Endothelial cell of umbilical vein (primary cell): ENCODE data around the gene NPHS1. TPM values are rescaled to one million over a fixed set of nuclear protein-coding genes. Genes with fewer than 3 reads are reported as not detected.

Source experiments
- BruUV-seq: library from RNA; stranded (reverse); fragments of 400-500 nt; replicated peaks from 2 replicates; lab custom pipeline; 2021; lab: Mats Ljungman, UMichigan
- CTCF ChIA-PET: fragments of 300-600, 350-600 bp; sonication (Branson Sonifier 250); formaldehyde crosslinking; loops from one replicate; lab custom pipeline; 2021; ENCODE audit warnings: antibody characterized with exemption, inconsistent platforms; lab: Charles Lee
- POLR2A ChIA-PET: fragments of 300-600, 350-600 bp; sonication (Branson Sonifier 250); formaldehyde crosslinking; loops from one replicate; lab custom pipeline; 2021; ENCODE audit warnings: antibody characterized with exemption, inconsistent platforms; lab: Charles Lee
- DNase-seq: peaks from one replicate; pipeline ENCODE4 v3.0.0-alpha.2; 2011; ENCODE audit warnings: low read depth, low spot score
- FAIRE-seq: peaks from 2 replicates; lab custom pipeline; 2011; peaks lifted over from hg19 to GRCh38; lab: Jason Lieb, UNC
- H2AFZ ChIP-seq: 2 replicates; pipeline ENCODE4 v1.6.0; 2012; ENCODE audit warnings: low read depth, low read length, control low read depth, inconsistent platforms
- H3K27ac ChIP-seq: 2 replicates; pipeline ENCODE4 v1.5.1; 2011; ENCODE audit warnings: low read depth, mild to moderate bottlenecking, control low read depth, low read length, moderate library complexity; ENCODE audit not compliant: insufficient read depth
- H3K27me3 ChIP-seq, 2 experiments: 2 replicates each; pipeline versions ENCODE4 v1.6.0 to v1.6.1; 2011; ENCODE audit warnings: low read length in 2 of 2, mixed read lengths in 1 of 2; ENCODE audit not compliant: control insufficient read depth in 2 of 2, insufficient read depth in 2 of 2
- H3K36me3 ChIP-seq, 2 experiments: 2 replicates in 1 of 2; 3 replicates in 1 of 2; pipeline ENCODE4 v1.5.1; 2011; ENCODE audit warnings: low read length in 2 of 2, mild to moderate bottlenecking in 1 of 2, moderate library complexity in 1 of 2; ENCODE audit not compliant: control insufficient read depth in 2 of 2, insufficient read depth in 2 of 2; ENCODE audit errors: extremely low read depth in 1 of 2
- H3K4me1 ChIP-seq: 3 replicates; pipeline ENCODE4 v1.5.1; 2011; ENCODE audit warnings: mild to moderate bottlenecking, low read length; ENCODE audit not compliant: control insufficient read depth, insufficient read depth; ENCODE audit errors: extremely low read depth
- H3K4me2 ChIP-seq: 2 replicates; pipeline ENCODE4 v1.6.1; 2011; ENCODE audit warnings: low read length, control low read depth, mixed read lengths; ENCODE audit not compliant: insufficient read depth
- H3K4me3 ChIP-seq, 3 experiments: fragments of 200-600 bp in 1 of 3; sonication (generic), shearing (Covaris generic) in 1 of 3; replicated peaks in 1 of 3; 2 replicates each; pipeline ENCODE4 v1.5.1; 2011 to 2016; ENCODE audit warnings: control low read depth in 3 of 3, low read length in 3 of 3, mild to moderate bottlenecking in 2 of 3, inconsistent platforms in 1 of 3, low read depth in 1 of 3, moderate library complexity in 1 of 3; ENCODE audit not compliant: insufficient read depth in 1 of 3
- H3K79me2 ChIP-seq: 2 replicates; pipeline ENCODE4 v1.6.0; 2012; ENCODE audit warnings: low read length, inconsistent platforms; ENCODE audit not compliant: control insufficient read depth, insufficient read depth
- H3K9ac ChIP-seq: replicated peaks from 2 replicates; pipeline ENCODE3; 2011; ENCODE audit warnings: low read length, control low read depth; ENCODE audit not compliant: insufficient read depth; ENCODE audit errors: extremely low read depth
- H3K9me1 ChIP-seq: replicated peaks from 3 replicates; pipeline ENCODE4 v1.6.0; 2011; ENCODE audit warnings: mild to moderate bottlenecking, low read length; ENCODE audit not compliant: control insufficient read depth, insufficient read depth; ENCODE audit errors: extremely low read depth
- H3K9me3 ChIP-seq: replicated peaks from 2 replicates; pipeline ENCODE4 v1.5.1; 2012; ENCODE audit warnings: low read length, inconsistent platforms; ENCODE audit not compliant: control insufficient read depth, insufficient read depth
- H4K20me1 ChIP-seq: replicated peaks from 2 replicates; pipeline ENCODE3; 2011; ENCODE audit warnings: mild to moderate bottlenecking, low read length; ENCODE audit not compliant: control insufficient read depth, insufficient read depth; ENCODE audit errors: extremely low read depth
- EZH2 ChIP-seq: IDR thresholded peaks from 2 replicates; pipeline ENCODE4 v1.6.1; 2012; ENCODE audit warnings: borderline replicate concordance, low read depth, mild to moderate bottlenecking, moderate library complexity, low read length, inconsistent platforms; ENCODE audit not compliant: severe bottlenecking
- FOS ChIP-seq: IDR thresholded peaks from 2 replicates; pipeline ENCODE4 v1.6.1; 2011; ENCODE audit warnings: mild to moderate bottlenecking, low read length, moderate library complexity, borderline replicate concordance; ENCODE audit not compliant: insufficient read depth
- GATA2 ChIP-seq: IDR thresholded peaks from 2 replicates; pipeline ENCODE4 v1.7.0; 2011; ENCODE audit warnings: low read depth, mild to moderate bottlenecking, moderate library complexity, mixed read lengths, low read length; ENCODE audit not compliant: insufficient read length, insufficient read depth
- JUN ChIP-seq: IDR thresholded peaks from 2 replicates; pipeline ENCODE4 v1.6.1; 2011; ENCODE audit warnings: borderline replicate concordance, low read depth; ENCODE audit not compliant: insufficient read length, insufficient read depth
- MYC ChIP-seq: IDR thresholded peaks from one replicate; pipeline ENCODE4 v1.6.1; 2011; ENCODE audit warnings: mild to moderate bottlenecking, low read depth, low read length
- POLR2A ChIP-seq: IDR thresholded peaks from 2 replicates; pipeline ENCODE4 v1.6.1; 2012; ENCODE audit warnings: low read depth, mild to moderate bottlenecking, control low read depth, low read length
- POLR2AphosphoS5 ChIP-seq: IDR thresholded peaks from 2 replicates; pipeline ENCODE4 v1.6.1; 2012; ENCODE audit warnings: low read depth, mild to moderate bottlenecking, control low read depth, low read length, moderate library complexity; ENCODE audit not compliant: insufficient read depth
- dilution Hi-C: fragments of 300-500 bp; cut with MboI; formaldehyde crosslinking; loops from one replicate; pipeline ENCODE4 v1.15.0; 2019; ENCODE audit warnings: low sequenced_read_pairs; ENCODE audit not compliant: extremely low pct_ligation_motif_present
- intact Hi-C: fragments of 100-400 bp; cut with micrococcal nuclease; formaldehyde crosslinking; loops from one replicate; pipeline ENCODE4 v1.10.0; 2022
- polyA plus RNA-seq, 4 experiments: library from polyadenylated mRNA; depleted of rRNA in 3 of 4; stranded (reverse) in 3 of 4; unstranded in 1 of 4; fragments of >200 nt; gene quantifications; 2 replicates each; pipeline versions ENCODE4 v1.2.1 to v1.2.3, GENCODE V29; 2011 to 2012; ENCODE audit warnings: missing spikeins in 1 of 4
- total RNA-seq: library from RNA; stranded (reverse); gene quantifications from 2 replicates; pipeline ENCODE4 v1.2.3, GENCODE V29; 2021
- TF ChIP-seq, protein P1 (sequence below): IDR thresholded peaks from 2 replicates; pipeline ENCODE4 v1.6.1; 2011; ENCODE audit not compliant: insufficient read depth, insufficient read length
- TF ChIP-seq, protein P2 (sequence below), 2 donors: IDR thresholded peaks; 1 replicate in 1 of 2; 2 replicates in 1 of 2; pipeline ENCODE4 v1.5.1; 2011; ENCODE audit warnings: low read length in 2 of 2, mild to moderate bottlenecking in 2 of 2, moderate library complexity in 2 of 2, control low read depth in 1 of 2, inconsistent platforms in 1 of 2, low read depth in 1 of 2; ENCODE audit not compliant: insufficient read depth in 1 of 2; ENCODE audit errors: extremely low read depth in 1 of 2

NPHS1 gene
- total and polyA plus RNA-seq, 2 donors (not counting 3 experiments of a cell fraction or from before 2014, with no cell fraction given) = not detected

DNA sequence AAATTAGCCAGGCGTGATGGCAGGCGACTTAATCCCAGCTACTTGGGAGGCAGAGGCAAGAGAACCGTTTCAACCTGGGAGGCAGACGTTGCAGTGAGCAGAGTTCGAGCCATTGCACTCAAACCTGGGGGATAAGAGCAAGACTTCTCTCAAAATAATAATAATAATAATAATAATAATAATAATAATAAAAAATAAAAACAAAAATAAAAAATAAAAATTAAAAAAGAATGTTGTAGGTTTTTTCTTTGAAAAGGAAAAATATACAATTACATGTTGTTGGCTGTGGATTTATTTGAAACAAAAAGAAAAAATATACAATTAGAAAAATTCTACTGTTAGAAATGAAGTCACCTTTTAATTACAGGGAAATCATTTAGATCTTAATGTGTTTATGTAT is 28.2 kb downstream of the NPHS1 start:
- ChIA-PET CTCF (no interaction called here), POLR2A (no interaction called here)
- Histone ChIP-seq H3K4me1 (no peaks in the 10 kb centered on the region), H3K36me3 (no peaks in the 10 kb centered on the region), H3K9ac (no peak overlapping the region), H4K20me1 (no peaks in the 10 kb centered on the region), H3K4me3 (no peak overlapping the region), H3K27me3 (no peaks in the 10 kb centered on the region), H3K9me1 (no peaks in the 10 kb centered on the region), H3K27ac (no peak overlapping the region), H3K79me2 (no peaks in the 10 kb centered on the region), H3K4me2 (no peak overlapping the region), H2AFZ (no peak overlapping the region), H3K9me3 (no peaks in the 10 kb centered on the region)
- no TSS peak for BruUV-seq
- no peak for DNase-seq
- intact Hi-C loops = no loop called here
- FAIRE-seq = no peak
- dilution Hi-C loops = no loop called here
- TF ChIP-seq POLR2AphosphoS5 (no peak), POLR2A (no peak), EZH2 (no peak), MYC (no peak), FOS (no peak), JUN (no peak), GATA2 (no peak)
- TF ChIP-seq, protein P1, sequence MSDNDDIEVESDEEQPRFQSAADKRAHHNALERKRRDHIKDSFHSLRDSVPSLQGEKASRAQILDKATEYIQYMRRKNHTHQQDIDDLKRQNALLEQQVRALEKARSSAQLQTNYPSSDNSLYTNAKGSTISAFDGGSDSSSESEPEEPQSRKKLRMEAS = no peak
- TF ChIP-seq, protein P2, sequence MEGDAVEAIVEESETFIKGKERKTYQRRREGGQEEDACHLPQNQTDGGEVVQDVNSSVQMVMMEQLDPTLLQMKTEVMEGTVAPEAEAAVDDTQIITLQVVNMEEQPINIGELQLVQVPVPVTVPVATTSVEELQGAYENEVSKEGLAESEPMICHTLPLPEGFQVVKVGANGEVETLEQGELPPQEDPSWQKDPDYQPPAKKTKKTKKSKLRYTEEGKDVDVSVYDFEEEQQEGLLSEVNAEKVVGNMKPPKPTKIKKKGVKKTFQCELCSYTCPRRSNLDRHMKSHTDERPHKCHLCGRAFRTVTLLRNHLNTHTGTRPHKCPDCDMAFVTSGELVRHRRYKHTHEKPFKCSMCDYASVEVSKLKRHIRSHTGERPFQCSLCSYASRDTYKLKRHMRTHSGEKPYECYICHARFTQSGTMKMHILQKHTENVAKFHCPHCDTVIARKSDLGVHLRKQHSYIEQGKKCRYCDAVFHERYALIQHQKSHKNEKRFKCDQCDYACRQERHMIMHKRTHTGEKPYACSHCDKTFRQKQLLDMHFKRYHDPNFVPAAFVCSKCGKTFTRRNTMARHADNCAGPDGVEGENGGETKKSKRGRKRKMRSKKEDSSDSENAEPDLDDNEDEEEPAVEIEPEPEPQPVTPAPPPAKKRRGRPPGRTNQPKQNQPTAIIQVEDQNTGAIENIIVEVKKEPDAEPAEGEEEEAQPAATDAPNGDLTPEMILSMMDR (IDR thresholded peaks at IDR 0.05; ENCODE audit: extremely low read depth in 1 of 2, insufficient read depth in 1 of 2, low read depth in 1 of 2, low read length in 2 of 2) = no peak
